ENCODE data around the gene FNDC3B. TPM values are rescaled to one million over a fixed set of nuclear protein-coding genes. Genes with fewer than 3 reads are reported as not detected.

Gene FNDC3B
- total and polyA plus RNA-seq, 9 donors = 22.1 to 198 (median 108) TPM

GRCh38 chr3:172115787-172116186, 76.4 kb downstream of the FNDC3B start:
- no peak for TF ChIP-seq EP300 (IDR thresholded peaks at IDR 0.05)
- no peak for TF ChIP-seq CTCF (IDR thresholded peaks at IDR 0.05)
- no peak for TF ChIP-seq POLR2A (IDR thresholded peaks at IDR 0.05)
- intact Hi-C loops (cut with DNase I) = no loop called here
- WGBS, 3 donors = 30 to 45% (median 41%) methylated on average over 4 of the region's 4 CpGs
- Histone ChIP-seq H3K4me3 (no peak overlapping the region), H3K27ac (no peak overlapping the region), H3K9me3 (no peaks in the 10 kb centered on the region), H3K4me1 (ENCODE audit: insufficient read depth) (peaks cover 1% of the 10 kb centered on the region), H3K36me3 (no peaks in the 10 kb centered on the region), H3K27me3 (no peaks in the 10 kb centered on the region)
- DNase-seq = no peak

- TF ChIP-seq POLR2A (IDR thresholded peaks at IDR 0.05) = no peak
- no peak for TF ChIP-seq EP300 (IDR thresholded peaks at IDR 0.05)
- no peak for TF ChIP-seq CTCF (IDR thresholded peaks at IDR 0.05)
- no peak for DNase-seq
- no peaks in the 10 kb centered on the region for H3K27me3 ChIP-seq
- intact Hi-C loops (cut with DNase I) = no loop called here
- H3K9me3 ChIP-seq = no peaks in the 10 kb centered on the region
- peaks cover 3% of the 10 kb centered on the region for H3K4me1 ChIP-seq (ENCODE audit: insufficient read depth)
- no peak overlapping the region for H3K4me3 ChIP-seq
- H3K27ac ChIP-seq = no peak overlapping the region
- H3K36me3 ChIP-seq = no peaks in the 10 kb centered on the region
- 26 to 35% (median 28%) methylated on average over 4 of the region's 4 CpGs for WGBS, 3 donors
Observed at GRCh38 chr3:172118019-172118418, 78.6 kb downstream of the FNDC3B start.

GRCh38 chr3:172119266-172119969, 80.0 kb downstream of the FNDC3B start:
- Histone ChIP-seq H3K27me3 (no peaks in the 10 kb centered on the region), H3K27ac (no peak overlapping the region), H3K4me1 (ENCODE audit: insufficient read depth) (peaks cover 3% of the 10 kb centered on the region), H3K9me3 (no peaks in the 10 kb centered on the region), H3K4me3 (no peak overlapping the region), H3K36me3 (no peaks in the 10 kb centered on the region)
- intact Hi-C loops (cut with DNase I) = no loop called here
- TF ChIP-seq EP300 (IDR thresholded peaks at IDR 0.05) = no peak
- TF ChIP-seq POLR2A (IDR thresholded peaks at IDR 0.05) = no peak
- TF ChIP-seq CTCF (IDR thresholded peaks at IDR 0.05) = no peak
- no peak for DNase-seq
- WGBS, 3 donors = 84 to 88% (median 84%) methylated on average over 7 of the region's 7 CpGs

GRCh38 chr3:172120912-172121311, 81.5 kb downstream of the FNDC3B start:
- H3K36me3 ChIP-seq = no peaks in the 10 kb centered on the region
- H3K4me1 ChIP-seq (ENCODE audit: insufficient read depth) = peaks cover 3% of the 10 kb centered on the region
- H3K27ac ChIP-seq = no peak overlapping the region
- 75 to 89% (median 85%) methylated on average over 6 of the region's 6 CpGs for WGBS, 3 donors
- intact Hi-C loops (cut with DNase I) = loop anchor here in 1 of 4 donors (10.0 kb wide), 1 partner anchor 76 kb away; no protein-coding TSS in a partner anchor
- H3K27me3 ChIP-seq = no peaks in the 10 kb centered on the region
- DNase-seq = no peak
- TF ChIP-seq POLR2A (IDR thresholded peaks at IDR 0.05) (no peak), EP300 (IDR thresholded peaks at IDR 0.05) (no peak), CTCF (IDR thresholded peaks at IDR 0.05) (no peak)
- H3K4me3 ChIP-seq = no peak overlapping the region
- H3K9me3 ChIP-seq = no peaks in the 10 kb centered on the region
